Measurements from ENCODE around the gene EIF2AK2.

GRCh38 chr2:37059841-37060240 lies 96.9 kb downstream of the EIF2AK2 start:
- no peak for TF ChIP-seq CTCF (IDR thresholded peaks at IDR 0.05 in 8 of 11, conservative IDR thresholded peaks at IDR 0.05 in 3 of 11)
- TF ChIP-seq POLR2A (IDR thresholded peaks at IDR 0.05): no peak

Measured in spleen (tissue), 7 donors.